DOHH2 (cell line): Measurements from ENCODE around the gene MAFB.

Experiments
- H3F3A ChIP-seq: fragments of 200-600 bp; sonication (generic), shearing (Covaris generic); 2 replicates; pipeline ENCODE4 v1.6.0; 2016; ENCODE audit warnings: antibody characterized with exemption, mild to moderate bottlenecking; ENCODE audit not compliant: control insufficient read depth, insufficient read depth
- H3K27ac ChIP-seq: fragments of 200-600 bp; sonication (generic); 2 replicates; pipeline ENCODE4 v1.5.1; 2014; ENCODE audit warnings: low read depth, mild to moderate bottlenecking, low read length, moderate library complexity
- H3K27me3 ChIP-seq: fragments of 200-600 bp; sonication (generic); 2 replicates; pipeline ENCODE4 v1.6.1; 2014; ENCODE audit warnings: mild to moderate bottlenecking, low read length, mixed read lengths; ENCODE audit not compliant: control insufficient read depth
- H3K36me3 ChIP-seq: fragments of 200-600 bp; sonication (generic); 2 replicates; pipeline ENCODE4 v1.6.1; 2014; ENCODE audit warnings: mild to moderate bottlenecking, low read length, moderate library complexity, mixed read lengths; ENCODE audit not compliant: control insufficient read depth
- H3K4me1 ChIP-seq: fragments of 200-600 bp; sonication (generic); 2 replicates; pipeline ENCODE4 v1.6.1; 2014; ENCODE audit warnings: mild to moderate bottlenecking, low read length, mixed read lengths; ENCODE audit not compliant: control insufficient read depth
- H3K4me2 ChIP-seq: fragments of 200-600 bp; sonication (generic); 2 replicates; pipeline ENCODE4 v1.6.0; 2014; ENCODE audit warnings: mild to moderate bottlenecking, low read length, moderate library complexity
- H3K4me3 ChIP-seq: fragments of 200-600 bp; sonication (generic); 2 replicates; pipeline ENCODE4 v1.5.1; 2014; ENCODE audit warnings: mild to moderate bottlenecking, low read length, mixed read lengths
- H3K79me2 ChIP-seq: fragments of 200-600 bp; sonication (generic); 2 replicates; pipeline ENCODE4 v1.6.1; 2014; ENCODE audit warnings: mild to moderate bottlenecking, low read length, mixed read lengths; ENCODE audit not compliant: control insufficient read depth
- H3K9me2 ChIP-seq: fragments of 200-600 bp; sonication (generic); replicated peaks from 2 replicates; pipeline ENCODE4 v1.6.1; 2014; ENCODE audit warnings: mild to moderate bottlenecking, low read length, mixed read lengths; ENCODE audit not compliant: control insufficient read depth
- H3K9me3 ChIP-seq: fragments of 200-600 bp; sonication (generic); 2 replicates; pipeline ENCODE4 v1.6.1; 2014; ENCODE audit warnings: antibody characterized with exemption, low read length, mixed read lengths; ENCODE audit not compliant: control insufficient read depth, insufficient read depth
- H4K20me1 ChIP-seq: fragments of 200-600 bp; sonication (generic); 2 replicates; pipeline ENCODE4 v1.6.0; 2014; ENCODE audit warnings: low read depth, mild to moderate bottlenecking, antibody characterized with exemption, low read length, moderate library complexity; ENCODE audit not compliant: control insufficient read depth, insufficient read depth
- CTCF ChIP-seq: fragments of 200-600 bp; sonication (generic); IDR thresholded peaks from one replicate; pipeline ENCODE4 v1.5.1; 2014; ENCODE audit warnings: antibody characterized with exemption, mild to moderate bottlenecking, low read depth, low read length; ENCODE audit not compliant: poor library complexity, severe bottlenecking
- EZH2phosphoT487 ChIP-seq: fragments of 200-600 bp; sonication (generic); IDR thresholded peaks from 2 replicates; pipeline ENCODE4 v1.6.1; 2017; ENCODE audit warnings: borderline replicate concordance, mild to moderate bottlenecking, antibody characterized with exemption, low read length, moderate library complexity, mixed read lengths

MAFB gene

GRCh38 chr20:40702504-40702903 is 13.5 kb upstream of the MAFB start:
- Histone ChIP-seq H4K20me1 (no peaks in the 10 kb centered on the region), H3K36me3 (no peaks in the 10 kb centered on the region), H3K4me3 (no peak overlapping the region), H3K4me1 (no peaks in the 10 kb centered on the region), H3K27ac (no peak overlapping the region), H3K27me3 (peaks cover 26% of the 10 kb centered on the region), H3K9me2 (no peaks in the 10 kb centered on the region), H3K4me2 (no peak overlapping the region), H3F3A (no peaks in the 10 kb centered on the region), H3K79me2 (no peaks in the 10 kb centered on the region), H3K9me3 (no peaks in the 10 kb centered on the region)
- TF ChIP-seq EZH2phosphoT487 (no peak), CTCF (peak; percentile 58)

- Histone ChIP-seq H3K4me3 (no peak overlapping the region), H3K4me1 (no peaks in the 10 kb centered on the region), H3K4me2 (no peak overlapping the region), H3K9me2 (no peaks in the 10 kb centered on the region), H3K9me3 (no peaks in the 10 kb centered on the region), H3F3A (no peaks in the 10 kb centered on the region), H3K36me3 (no peaks in the 10 kb centered on the region), H3K79me2 (no peaks in the 10 kb centered on the region), H4K20me1 (no peaks in the 10 kb centered on the region), H3K27ac (no peak overlapping the region), H3K27me3 (peaks cover 63% of the 10 kb centered on the region)
- TF ChIP-seq EZH2phosphoT487 (no peak), CTCF (no peak)
These were observed 9.7 kb upstream of the MAFB start for GRCh38 chr20:40698744-40699143.

- Histone ChIP-seq H3F3A (no peaks in the 10 kb centered on the region), H3K27ac (no peak overlapping the region), H3K9me3 (no peaks in the 10 kb centered on the region), H3K4me1 (no peaks in the 10 kb centered on the region), H3K4me2 (no peak overlapping the region), H3K27me3 (peaks cover 68% of the 10 kb centered on the region), H3K36me3 (no peaks in the 10 kb centered on the region), H3K9me2 (no peaks in the 10 kb centered on the region), H4K20me1 (no peaks in the 10 kb centered on the region), H3K4me3 (no peak overlapping the region), H3K79me2 (no peaks in the 10 kb centered on the region)
- TF ChIP-seq EZH2phosphoT487, result no peak
- no peak for TF ChIP-seq CTCF
These were observed 9.2 kb upstream of the MAFB start for GRCh38 chr20:40698281-40698680.

- Histone ChIP-seq H3F3A (no peaks in the 10 kb centered on the region), H3K4me1 (no peaks in the 10 kb centered on the region), H3K9me2 (no peaks in the 10 kb centered on the region), H3K4me3 (no peak overlapping the region), H3K79me2 (no peaks in the 10 kb centered on the region), H3K27ac (no peak overlapping the region), H3K9me3 (no peaks in the 10 kb centered on the region), H3K36me3 (no peaks in the 10 kb centered on the region), H3K27me3 (peaks cover 75% of the 10 kb centered on the region), H4K20me1 (no peaks in the 10 kb centered on the region), H3K4me2 (no peak overlapping the region)
- TF ChIP-seq CTCF (no peak), EZH2phosphoT487 (no peak)
These were observed 8.5 kb upstream of the MAFB start for GRCh38 chr20:40697541-40697940.
